Neuronal stem cell (in vitro differentiated cells): ENCODE data around the gene PARP3.

Experiments
- DNase-seq: peaks from one replicate; pipeline ENCODE4 v3.0.0-alpha.2; 2013; ENCODE audit warnings: low spot score
- H2AFZ ChIP-seq: one replicate; pipeline ENCODE4 v1.6.1; 2013; ENCODE audit warnings: mild to moderate bottlenecking, low read length, inconsistent platforms
- H2AK5ac ChIP-seq: 2 replicates; pipeline ENCODE4 v1.6.1; 2013; ENCODE audit warnings: low read depth, mild to moderate bottlenecking, inconsistent platforms, low read length, moderate library complexity, mixed read lengths
- H2BK120ac ChIP-seq: 2 replicates; pipeline ENCODE4 v1.6.1; 2013; ENCODE audit warnings: low read depth, mild to moderate bottlenecking, inconsistent platforms, low read length, moderate library complexity, mixed read lengths
- H2BK12ac ChIP-seq: one replicate; pipeline ENCODE4 v1.6.1; 2013; ENCODE audit warnings: low read length, inconsistent platforms
- H2BK15ac ChIP-seq: 2 replicates; pipeline ENCODE4 v1.6.1; 2013; ENCODE audit warnings: mild to moderate bottlenecking, low read length, inconsistent platforms, mixed read lengths
- H2BK5ac ChIP-seq: one replicate; pipeline ENCODE4 v1.6.1; 2013; ENCODE audit warnings: inconsistent platforms, mild to moderate bottlenecking, low read length, moderate library complexity
- H3K14ac ChIP-seq: one replicate; pipeline ENCODE4 v1.6.1; 2013; ENCODE audit warnings: low read length, inconsistent platforms
- H3K18ac ChIP-seq: 2 replicates; pipeline ENCODE4 v1.6.1; 2013; ENCODE audit warnings: low read length, inconsistent platforms
- H3K23ac ChIP-seq: 2 replicates; pipeline ENCODE4 v1.6.1; 2013; ENCODE audit warnings: low read depth, mild to moderate bottlenecking, mixed read lengths, low read length, inconsistent platforms; ENCODE audit not compliant: poor library complexity
- H3K27ac ChIP-seq: replicated peaks from 3 replicates; pipeline ENCODE4 v1.5.1; 2013; ENCODE audit warnings: low read length, inconsistent platforms
- H3K27me3 ChIP-seq, 3 experiments: 2 replicates each; pipeline ENCODE4 v1.6.1; 2013; ENCODE audit warnings: low read length in 3 of 3, mild to moderate bottlenecking in 2 of 3, inconsistent platforms in 1 of 3, low read depth in 1 of 3, mixed read lengths in 1 of 3, moderate library complexity in 1 of 3; ENCODE audit not compliant: control insufficient read depth in 3 of 3, insufficient read depth in 3 of 3
- H3K36me3 ChIP-seq, 2 donors: replicated peaks in 1 of 2; 2 replicates each; pipeline ENCODE4 v1.6.1; 2013; ENCODE audit warnings: low read length in 2 of 2; ENCODE audit not compliant: control insufficient read depth in 2 of 2, insufficient read depth in 2 of 2
- H3K4ac ChIP-seq: 2 replicates; pipeline ENCODE4 v1.6.1; 2013; ENCODE audit warnings: inconsistent platforms, mild to moderate bottlenecking, low read length, moderate library complexity
- H3K4me1 ChIP-seq, 2 donors: 1 replicate in 1 of 2; 2 replicates in 1 of 2; pipeline ENCODE4 v1.6.1; 2013; ENCODE audit warnings: low read length in 2 of 2, low read depth in 1 of 2; ENCODE audit not compliant: control insufficient read depth in 2 of 2, insufficient read depth in 1 of 2
- H3K4me2 ChIP-seq: one replicate; pipeline ENCODE4 v1.6.1; 2013; ENCODE audit warnings: mild to moderate bottlenecking, low read length, inconsistent platforms; ENCODE audit not compliant: insufficient read depth, poor library complexity, severe bottlenecking
- H3K4me3 ChIP-seq, 2 donors: 2 replicates each; pipeline ENCODE4 v1.5.1; 2013; ENCODE audit warnings: low read length in 2 of 2, mild to moderate bottlenecking in 2 of 2, inconsistent platforms in 1 of 2, moderate library complexity in 1 of 2
- H3K79me1 ChIP-seq: one replicate; pipeline ENCODE4 v1.6.1; 2013; ENCODE audit warnings: low read depth, mild to moderate bottlenecking, inconsistent platforms, low read length, moderate library complexity
- H3K9ac ChIP-seq: one replicate; pipeline ENCODE4 v1.6.1; 2013; ENCODE audit warnings: mild to moderate bottlenecking, low read depth, low read length, inconsistent platforms; ENCODE audit not compliant: poor library complexity
- H3K9me3 ChIP-seq, 2 donors: replicated peaks in 1 of 2; 2 replicates each; pipeline versions ENCODE3 to v1.6.1; 2013; ENCODE audit warnings: low read length in 2 of 2, mild to moderate bottlenecking in 2 of 2, inconsistent platforms in 1 of 2, low read depth in 1 of 2, mixed read lengths in 1 of 2, moderate library complexity in 1 of 2; ENCODE audit not compliant: control insufficient read depth in 2 of 2, insufficient read depth in 1 of 2
- H4K8ac ChIP-seq: one replicate; pipeline ENCODE4 v1.6.1; 2013; ENCODE audit warnings: low read depth, mild to moderate bottlenecking, inconsistent platforms, low read length, moderate library complexity
- H4K91ac ChIP-seq: one replicate; pipeline ENCODE4 v1.6.1; 2013; ENCODE audit warnings: low read length, low read depth, mild to moderate bottlenecking, inconsistent platforms; ENCODE audit not compliant: poor library complexity
- WGBS, 2 donors: extraction: QIAGEN DNeasy Blood & Tissue Kit; methylation state at CpG; one replicate each; pipeline ENCODE4 v1.1.7; 2013; ENCODE audit warnings: missing lambda C conversion rate in 2 of 2, mixed read lengths in 1 of 2; ENCODE audit not compliant: insufficient read length in 2 of 2, insufficient replicate concordance in 1 of 2; ENCODE audit errors: extremely low coverage in 2 of 2; 5-methylcytosine and 5-hydroxymethylcytosine counted together

PARP3 gene

DNA sequence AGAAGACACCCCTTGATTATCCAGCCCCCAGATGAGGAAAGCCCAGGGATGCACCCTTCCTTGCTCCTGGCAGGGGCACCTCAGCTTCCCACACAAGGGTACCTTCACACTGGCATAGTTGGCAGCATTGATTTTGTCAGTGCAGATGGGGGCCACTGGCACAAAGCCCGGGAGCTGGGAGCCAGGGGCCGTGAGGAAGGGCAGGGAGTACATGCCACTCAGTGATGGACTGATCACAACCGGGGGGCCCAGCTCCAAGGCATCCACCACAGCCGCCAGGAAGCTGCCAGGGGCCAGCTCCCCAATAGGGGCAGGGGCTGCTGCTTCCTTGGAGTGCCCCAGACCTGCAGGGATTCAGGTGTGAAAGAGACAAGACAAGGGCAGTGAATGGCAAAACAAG, 27.7 kb downstream of the PARP3 start:
- no peak overlapping the region for H3K4me3 ChIP-seq
- peak overlapping the region; percentile 69 for H2BK5ac ChIP-seq
- H3K4me2 ChIP-seq, result no peak overlapping the region
- no peaks in the 10 kb centered on the region for H3K27me3 ChIP-seq
- no peak overlapping the region for H4K91ac ChIP-seq
- H3K79me1 ChIP-seq, result peaks cover 5% of the 10 kb centered on the region
- peak overlapping the region; percentile 13 for H2BK15ac ChIP-seq
- no peak overlapping the region for H3K4ac ChIP-seq
- peak overlapping the region; percentile 14 for H2BK12ac ChIP-seq
- H3K36me3 ChIP-seq, result no peaks in the 10 kb centered on the region
- H3K27ac ChIP-seq, result no peak overlapping the region
- no peak for DNase-seq
- no peak overlapping the region for H4K8ac ChIP-seq
- H3K14ac ChIP-seq, result no peak overlapping the region
- no CpG with 5 or more reads among the region's 4 CpGs for WGBS, 2 donors
- H3K4me1 ChIP-seq, result peaks cover 46 to 48% of the 10 kb centered on the region in 2 donors
- no peak overlapping the region for H3K9ac ChIP-seq
- H2BK120ac ChIP-seq, result no peak overlapping the region
- H3K18ac ChIP-seq, result peak overlapping the region; percentile 53
- H2AK5ac ChIP-seq, result peak overlapping the region; percentile 49
- H3K9me3 ChIP-seq, result no peaks in the 10 kb centered on the region
- H2AFZ ChIP-seq, result no peak overlapping the region
- no peak overlapping the region for H3K23ac ChIP-seq

DNA sequence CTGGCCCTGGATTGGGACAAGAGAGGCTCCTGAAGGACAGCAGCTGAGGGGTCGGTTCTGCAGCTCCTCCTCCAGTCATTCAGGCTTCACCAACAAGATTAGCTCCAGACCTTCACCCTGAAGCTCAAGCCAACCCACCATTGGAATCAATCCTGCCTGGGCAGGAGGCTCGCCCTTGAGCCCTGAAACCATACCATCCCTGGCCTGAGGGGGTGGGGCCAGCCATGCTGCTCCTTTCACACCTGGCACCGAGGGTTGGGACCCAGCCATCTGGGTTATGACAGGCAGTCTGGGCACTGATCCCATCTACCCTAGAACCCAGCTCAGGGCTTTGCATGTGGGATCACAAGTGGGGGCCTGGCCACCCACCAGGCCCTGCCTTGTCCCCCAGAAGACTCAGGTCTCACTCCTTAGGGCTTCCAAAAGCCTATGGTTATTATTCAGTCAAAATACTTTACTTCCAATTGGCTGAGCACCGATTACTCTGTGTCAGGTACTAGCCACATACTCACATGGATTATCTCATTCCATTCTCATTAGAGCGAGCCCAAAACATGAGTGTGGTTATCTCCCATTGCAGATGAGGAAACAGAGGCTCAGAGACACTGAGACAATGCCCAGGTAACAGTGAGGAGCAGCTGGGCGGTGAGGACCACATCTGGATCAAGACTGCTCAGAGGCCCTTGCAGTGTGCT, 28.6 kb downstream of the PARP3 start:
- Histone ChIP-seq H2BK12ac (no peak overlapping the region), H3K79me1 (peaks cover 5% of the 10 kb centered on the region), H2BK15ac (no peak overlapping the region), H4K8ac (no peak overlapping the region), H3K4me1 (peaks cover 43 to 44% of the 10 kb centered on the region in 2 donors), H3K4me3 (no peak overlapping the region), H3K9me3 (no peaks in the 10 kb centered on the region), H2BK120ac (no peak overlapping the region), H3K27me3 (peaks cover 0 to 2% (median 0%) of the 10 kb centered on the region in 3 experiments), H2AFZ (no peak overlapping the region), H3K23ac (no peak overlapping the region), H3K9ac (no peak overlapping the region), H4K91ac (no peak overlapping the region), H2AK5ac (peak overlapping the region; percentile 4), H3K18ac (no peak overlapping the region), H3K36me3 (no peaks in the 10 kb centered on the region), H3K14ac (no peak overlapping the region), H2BK5ac (no peak overlapping the region), H3K4ac (no peak overlapping the region), H3K4me2 (no peak overlapping the region), H3K27ac (no peak overlapping the region)
- DNase-seq, result no peak
- WGBS, 2 donors, result no CpG with 5 or more reads among the region's 6 CpGs

DNA sequence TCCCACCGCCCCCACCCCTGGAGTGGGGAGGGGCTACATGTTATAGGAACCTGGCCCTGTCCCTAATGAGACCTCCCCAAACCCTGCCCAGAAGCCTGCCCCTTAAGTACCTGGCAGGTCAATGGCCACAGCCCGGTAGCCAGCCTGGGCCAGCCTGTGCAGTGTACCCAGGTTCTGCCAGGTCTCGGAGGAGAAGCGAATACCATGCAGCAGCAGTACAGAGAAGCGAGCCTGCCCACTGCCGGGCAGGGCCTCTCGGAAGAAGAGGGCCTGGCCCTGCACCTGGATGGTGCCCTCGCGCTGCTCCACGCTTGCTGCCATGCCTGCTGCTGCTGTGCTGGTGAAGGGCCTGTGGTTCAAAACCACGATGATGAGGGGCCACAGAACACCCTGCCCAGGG, 29.2 kb downstream of the PARP3 start:
- peak overlapping the region; percentile 52 for H3K18ac ChIP-seq
- no peak overlapping the region for H2BK5ac ChIP-seq
- peak overlapping the region; percentile 25 for H3K9ac ChIP-seq
- no peaks in the 10 kb centered on the region for H3K36me3 ChIP-seq
- no peak overlapping the region for H2AFZ ChIP-seq
- no peak overlapping the region for H3K27ac ChIP-seq
- no peak overlapping the region for H3K4me3 ChIP-seq
- H3K4me2 ChIP-seq, result no peak overlapping the region
- no CpG with 5 or more reads among the region's 11 CpGs for WGBS, 2 donors
- H3K79me1 ChIP-seq, result peaks cover 2% of the 10 kb centered on the region
- H4K91ac ChIP-seq, result peak overlapping the region; percentile 58
- H2BK15ac ChIP-seq, result peak overlapping the region; percentile 87
- H3K4ac ChIP-seq, result no peak overlapping the region
- no peak overlapping the region for H2BK120ac ChIP-seq
- no peak overlapping the region for H3K14ac ChIP-seq
- H2BK12ac ChIP-seq, result no peak overlapping the region
- no peak overlapping the region for H4K8ac ChIP-seq
- peak overlapping the region; percentile 4 for H2AK5ac ChIP-seq
- peaks cover 0 to 2% (median 0%) of the 10 kb centered on the region in 3 experiments for H3K27me3 ChIP-seq
- no peaks in the 10 kb centered on the region for H3K9me3 ChIP-seq
- DNase-seq, result no peak
- H3K4me1 ChIP-seq, result peaks cover 40 to 41% of the 10 kb centered on the region in 2 donors
- no peak overlapping the region for H3K23ac ChIP-seq

DNA sequence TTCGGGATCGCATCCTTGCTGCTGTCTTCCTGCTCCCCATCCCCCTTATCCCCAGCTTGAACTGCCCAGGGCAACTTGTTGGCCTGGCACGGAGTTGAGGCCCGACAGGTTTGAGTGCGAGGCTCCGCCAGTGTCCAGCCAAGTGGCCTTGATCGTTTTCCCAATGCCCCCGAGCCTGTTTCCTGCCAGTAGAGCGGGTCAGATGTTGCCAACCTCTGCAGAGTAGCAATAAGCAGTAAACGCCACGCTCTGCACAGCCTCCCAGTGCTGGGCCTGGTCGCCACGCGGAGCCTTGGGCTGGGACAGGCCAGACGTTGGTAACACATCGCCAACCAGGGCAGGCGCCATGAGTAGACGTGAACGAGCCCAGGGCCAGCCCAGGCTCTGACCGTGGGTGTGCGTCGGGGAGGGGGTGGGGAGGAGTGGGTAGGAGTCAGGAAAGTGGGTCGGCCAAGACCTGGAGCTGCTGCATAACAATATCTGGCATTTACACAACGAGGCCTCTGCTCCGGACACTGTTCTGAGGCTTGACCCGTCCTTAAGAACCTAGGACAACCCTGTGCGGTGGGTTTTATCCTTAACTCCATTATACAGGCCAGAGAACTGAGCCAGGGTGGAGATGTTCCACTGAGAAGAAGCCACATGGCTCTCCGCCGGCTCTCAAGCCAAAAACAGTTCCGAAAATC, 32.3 kb downstream of the PARP3 start:
- peak overlapping the region; percentile 94 for H3K18ac ChIP-seq
- H3K4me1 ChIP-seq, result peaks cover 18 to 23% of the 10 kb centered on the region in 2 donors
- DNase-seq, result no peak
- WGBS, 2 donors, result no CpG with 5 or more reads among the region's 30 CpGs
- no peak overlapping the region for H3K14ac ChIP-seq
- peak overlapping the region; percentile 77 for H4K91ac ChIP-seq
- H3K4me2 ChIP-seq, result peak overlapping the region; percentile 93
- H3K27me3 ChIP-seq, result peaks cover 0 to 2% (median 0%) of the 10 kb centered on the region in 3 experiments
- peak overlapping the region; percentile 69 to 76 for H3K4me3 ChIP-seq
- no peaks in the 10 kb centered on the region for H3K36me3 ChIP-seq
- H2BK120ac ChIP-seq, result no peak overlapping the region
- H2BK15ac ChIP-seq, result peak overlapping the region; percentile 84
- no peaks in the 10 kb centered on the region for H3K9me3 ChIP-seq
- H3K4ac ChIP-seq, result peak overlapping the region; percentile 1
- H3K9ac ChIP-seq, result peak overlapping the region; percentile 71
- peak overlapping the region; percentile 96 for H2BK12ac ChIP-seq
- H3K23ac ChIP-seq, result peak overlapping the region; percentile 13
- no peaks in the 10 kb centered on the region for H3K79me1 ChIP-seq
- H3K27ac ChIP-seq, result no peak overlapping the region
- peak overlapping the region; percentile 42 for H2AK5ac ChIP-seq
- peak overlapping the region; percentile 8 for H2BK5ac ChIP-seq
- H4K8ac ChIP-seq, result peak overlapping the region; percentile 8
- peak overlapping the region; percentile 98 for H2AFZ ChIP-seq
